HTERT RPE-1 (cell line): Measurements from ENCODE around the gene SPATA25.
"Not testable (repeated sequence)": the region's sequence is repeated elsewhere in the genome, so short reads cannot be mapped to it uniquely, and the experiment has no call there.

ENCODE experiments used
- in situ Hi-C: fragments of 300-500 bp; cut with MboI; formaldehyde crosslinking; loops from 4 replicates; pipeline ENCODE4 v1.14.3; 2020; ENCODE audit warnings: low sequenced_read_pairs

Gene SPATA25

DNA sequence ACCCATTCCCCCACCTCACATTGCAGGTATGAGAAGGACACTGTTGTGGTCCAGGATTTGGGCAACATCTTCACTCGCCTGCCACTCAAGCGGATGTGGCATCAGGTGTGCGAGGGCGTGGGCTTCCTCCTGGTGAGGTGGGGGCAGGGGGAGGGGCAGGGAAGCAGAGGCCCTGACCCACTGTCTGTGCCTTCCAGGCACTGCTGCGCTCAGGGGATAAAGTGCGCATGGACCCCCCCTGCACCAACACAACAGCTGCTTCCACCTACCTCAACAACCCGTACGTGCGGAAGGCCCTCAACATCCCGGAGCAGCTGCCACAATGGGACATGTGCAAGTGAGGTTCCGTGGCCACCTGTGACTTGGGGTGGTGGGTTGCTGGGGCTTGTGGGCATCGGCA lies 7.4 kb upstream of the SPATA25 start:
- in situ Hi-C loops = no loop called here

DNA sequence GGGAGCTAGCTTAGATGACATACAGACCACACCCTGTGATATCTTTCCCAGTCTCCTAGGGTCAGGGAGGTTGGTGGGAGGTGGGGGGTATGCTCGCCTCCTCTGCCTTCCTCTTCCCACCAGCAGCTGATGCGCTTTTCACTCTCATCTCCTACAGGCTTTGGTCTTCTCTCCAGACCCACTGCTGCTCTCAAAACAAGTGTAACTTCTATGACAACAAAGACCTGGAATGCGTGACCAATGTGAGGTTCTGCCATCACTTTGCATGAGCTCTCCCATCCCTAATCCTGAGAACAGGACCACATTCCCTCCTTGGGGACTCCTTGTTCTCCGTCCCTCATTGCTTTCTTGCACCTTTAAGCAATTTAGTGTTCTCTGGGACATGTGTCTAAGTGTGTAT lies 6.4 kb upstream of the SPATA25 start:
- in situ Hi-C loops = no loop called here

DNA sequence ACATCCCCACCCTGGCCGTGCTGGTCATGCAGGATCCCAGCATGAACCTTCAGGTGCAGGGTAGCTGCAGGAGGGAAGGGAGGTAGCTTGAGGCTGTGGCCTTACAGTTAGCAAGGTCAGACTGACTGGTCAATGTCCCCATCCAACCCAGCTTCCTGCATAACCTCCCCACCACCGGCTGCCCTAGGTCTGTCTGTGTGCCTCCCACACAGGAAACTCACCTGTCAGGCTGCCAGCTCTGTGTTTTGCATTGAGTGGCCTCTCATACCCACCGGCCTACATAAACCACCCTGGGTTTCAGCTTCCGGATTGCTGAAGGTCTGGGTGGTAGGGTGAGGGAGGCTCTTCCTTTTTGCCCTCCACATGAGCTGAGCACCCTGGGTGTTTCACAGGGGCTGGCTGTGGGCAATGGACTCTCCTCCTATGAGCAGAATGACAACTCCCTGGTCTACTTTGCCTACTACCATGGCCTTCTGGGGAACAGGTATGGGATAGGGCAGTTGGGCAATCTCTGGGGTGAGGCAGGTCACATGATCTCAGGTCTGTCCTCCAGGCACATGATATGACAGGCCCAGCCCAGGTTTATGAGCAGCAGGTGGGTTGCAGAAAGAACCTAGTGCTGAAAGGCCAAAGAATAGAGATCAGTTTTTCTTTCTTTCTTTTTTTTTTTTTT lies 5.5 kb upstream of the SPATA25 start:
- in situ Hi-C loops = no loop called here

DNA sequence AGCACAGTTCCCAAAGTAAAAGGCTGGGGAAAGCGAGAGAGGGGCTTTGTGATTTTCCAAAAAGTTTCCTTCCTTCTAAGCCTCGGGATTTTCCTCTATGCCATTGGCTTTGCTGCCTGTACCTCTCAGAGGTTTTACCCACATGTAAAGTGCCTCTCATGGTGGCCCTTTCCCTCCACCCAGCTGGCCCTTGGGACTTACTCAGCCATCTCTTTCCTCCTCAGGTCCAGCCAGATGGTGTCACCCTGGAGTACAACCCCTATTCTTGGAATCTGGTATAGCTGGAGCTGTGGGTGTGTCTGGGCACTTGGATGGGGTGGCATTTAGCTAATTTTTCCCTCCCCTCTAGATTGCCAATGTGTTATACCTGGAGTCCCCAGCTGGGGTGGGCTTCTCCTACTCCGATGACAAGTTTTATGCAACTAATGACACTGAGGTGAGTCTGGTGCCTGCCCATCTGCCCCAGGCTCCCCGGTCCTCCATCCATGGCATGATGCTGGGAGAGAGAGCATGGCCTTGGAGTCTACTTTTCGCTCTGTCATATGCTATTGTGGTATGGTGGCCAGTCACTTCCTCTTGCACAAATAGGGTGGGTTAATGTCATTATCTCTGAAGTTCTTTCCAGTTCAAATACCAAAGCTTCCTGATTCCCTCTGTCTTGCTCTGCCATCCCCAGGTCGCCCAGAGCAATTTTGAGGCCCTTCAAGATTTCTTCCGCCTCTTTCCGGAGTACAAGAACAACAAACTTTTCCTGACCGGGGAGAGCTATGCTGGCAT lies 4.8 kb upstream of the SPATA25 start:
- in situ Hi-C loops = no loop called here

DNA sequence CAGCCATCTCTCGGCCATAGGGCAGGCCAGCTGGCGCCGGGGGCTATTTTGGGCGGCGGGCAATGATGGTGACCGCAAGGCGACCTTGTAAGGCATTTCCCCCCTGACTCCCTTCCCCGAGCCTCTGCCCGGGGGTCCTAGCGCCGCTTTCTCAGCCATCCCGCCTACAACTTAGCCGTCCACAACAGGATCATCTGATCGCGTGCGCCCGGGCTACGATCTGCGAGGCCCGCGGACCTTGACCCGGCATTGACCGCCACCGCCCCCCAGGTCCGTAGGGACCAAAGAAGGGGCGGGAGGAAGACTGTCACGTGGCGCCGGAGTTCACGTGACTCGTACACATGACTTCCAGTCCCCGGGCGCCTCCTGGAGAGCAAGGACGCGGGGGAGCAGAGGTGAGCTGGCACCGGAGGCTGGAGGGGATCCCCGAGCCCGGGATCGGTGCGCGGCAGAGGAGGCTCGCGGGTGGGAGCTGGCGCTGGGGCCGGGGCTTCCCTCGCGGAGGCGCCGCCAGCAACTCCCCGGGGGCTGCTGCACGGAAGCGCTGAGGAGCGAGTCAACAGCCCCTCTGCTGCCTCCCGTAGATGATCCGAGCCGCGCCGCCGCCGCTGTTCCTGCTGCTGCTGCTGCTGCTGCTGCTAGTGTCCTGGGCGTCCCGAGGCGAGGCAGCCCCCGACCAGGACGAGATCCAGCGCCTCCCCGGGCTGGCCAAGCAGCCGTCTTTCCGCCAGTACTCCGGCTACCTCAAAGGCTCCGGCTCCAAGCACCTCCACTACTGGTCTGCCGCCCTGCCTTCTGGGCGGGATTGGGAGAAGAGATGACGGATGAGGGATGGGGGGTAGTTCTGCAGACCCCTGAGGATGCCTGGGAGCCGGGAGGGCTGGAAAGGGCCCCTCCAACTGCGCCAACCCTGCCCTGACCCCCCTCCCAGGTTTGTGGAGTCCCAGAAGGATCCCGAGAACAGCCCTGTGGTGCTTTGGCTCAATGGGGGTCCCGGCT lies 3.9 kb upstream of the SPATA25 start, which contains the start of the genes CTSA and NEURL2:
CTSA (plus strand) TSS at position 351 of the 999 bp plus-strand sequence; CDS start at position 585, 234 bp downstream.
NEURL2 (minus strand) TSS at position 224 of the 999 bp plus-strand sequence; CDS start at position 7, 217 bp downstream.
- in situ Hi-C loops = no loop called here

DNA sequence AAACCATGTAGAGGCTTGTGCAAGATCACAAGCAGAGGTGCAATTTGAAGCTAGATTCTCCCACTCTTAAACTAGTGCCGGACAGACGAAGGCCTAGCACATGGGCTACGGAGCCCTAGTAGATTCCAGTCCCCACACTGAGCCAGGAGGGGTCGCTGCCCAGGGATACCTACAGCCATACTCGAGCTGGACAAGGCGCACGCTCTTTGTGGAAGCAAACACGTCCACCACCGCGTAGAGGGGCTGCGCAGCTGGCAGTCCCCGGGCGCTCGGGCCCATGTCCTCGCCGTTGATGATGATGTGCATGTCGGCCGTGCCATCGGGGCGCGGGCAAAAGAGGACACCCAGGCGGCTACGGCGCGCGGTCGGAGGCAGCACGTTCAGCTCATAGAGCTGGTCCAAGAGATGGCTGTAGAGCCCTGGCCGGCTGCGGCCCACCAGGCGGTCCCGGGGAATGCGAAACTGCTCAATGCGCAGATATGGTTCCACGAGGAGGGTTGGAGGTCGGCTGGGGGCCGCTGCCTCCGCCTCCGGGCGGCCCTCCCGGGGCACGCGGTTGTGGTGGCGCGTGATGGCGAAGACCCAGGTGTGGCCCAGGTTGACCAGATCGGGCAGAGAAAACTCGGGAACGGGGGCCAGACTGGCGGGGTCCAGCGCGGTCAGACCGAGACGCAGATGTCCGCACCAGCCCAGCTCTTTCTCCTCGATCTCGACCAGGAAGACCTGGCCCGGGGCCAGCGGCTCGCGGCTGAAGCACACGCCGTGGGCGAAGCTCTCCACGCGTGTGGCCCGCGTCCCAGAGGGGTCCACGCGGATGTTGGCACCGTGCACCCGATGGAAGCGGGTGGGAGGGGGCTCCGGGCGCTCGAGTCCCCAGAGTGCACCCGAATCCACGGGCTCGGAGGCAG lies 2.9 kb upstream of the SPATA25 start:
- in situ Hi-C loops = no loop called here

DNA sequence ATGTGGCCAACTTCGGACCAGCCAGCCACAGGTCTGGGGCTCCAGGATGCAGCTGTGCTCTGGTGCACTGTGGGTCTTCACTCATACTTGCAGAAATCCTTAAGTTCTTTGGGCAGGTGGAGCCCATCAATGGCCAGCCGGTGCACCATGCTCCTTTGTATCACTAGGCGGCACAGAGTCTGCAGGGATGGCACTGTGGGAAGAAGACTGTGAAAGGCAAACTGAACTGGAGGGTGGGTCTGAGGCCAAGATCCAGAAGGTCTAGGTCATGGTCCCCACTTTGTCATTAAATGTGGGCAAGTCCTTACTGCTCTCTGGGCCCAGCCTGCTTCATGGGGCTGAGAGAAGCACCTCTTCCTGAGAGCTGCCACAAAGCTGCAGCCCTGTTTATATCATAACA lies 1.3 kb upstream of the SPATA25 start:
- in situ Hi-C loops = no loop called here

DNA sequence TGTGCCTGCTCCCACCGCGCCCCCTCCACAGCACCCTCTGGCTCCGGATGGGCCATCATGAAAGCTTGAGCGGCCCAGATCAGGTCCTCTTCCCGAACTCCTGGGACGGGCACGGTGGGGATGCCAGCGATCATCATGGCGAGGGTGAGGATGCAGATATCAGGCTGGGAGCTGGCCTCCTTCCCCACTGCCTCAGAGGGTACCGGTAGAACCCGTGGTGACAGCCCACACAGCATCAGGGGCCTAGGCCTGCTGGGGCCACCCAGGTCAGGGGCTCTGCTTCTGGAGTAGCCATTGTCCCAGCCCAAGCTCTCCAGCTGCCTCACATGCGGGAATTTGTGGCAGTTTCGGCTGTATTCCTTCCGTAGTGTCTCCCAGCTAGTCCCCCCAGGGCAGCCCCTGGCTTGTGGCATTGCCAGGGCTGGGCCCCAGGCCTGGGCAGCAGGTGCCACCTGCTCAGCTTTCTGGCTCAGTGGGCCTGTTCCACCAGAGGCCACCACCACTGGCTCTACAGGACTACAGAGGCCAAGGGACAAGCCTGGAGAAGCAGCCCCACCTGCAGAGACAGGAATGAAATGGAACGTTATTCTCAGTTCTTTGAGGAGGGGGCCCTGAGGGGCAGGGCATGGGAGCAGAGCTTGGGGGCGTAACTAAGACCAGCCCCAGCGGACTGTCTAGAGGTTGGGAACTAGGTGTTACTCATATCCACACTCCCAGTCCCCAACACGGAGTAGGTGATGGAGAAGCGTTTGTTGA lies 654 bp downstream of the SPATA25 start:
- in situ Hi-C loops = no loop called here

DNA sequence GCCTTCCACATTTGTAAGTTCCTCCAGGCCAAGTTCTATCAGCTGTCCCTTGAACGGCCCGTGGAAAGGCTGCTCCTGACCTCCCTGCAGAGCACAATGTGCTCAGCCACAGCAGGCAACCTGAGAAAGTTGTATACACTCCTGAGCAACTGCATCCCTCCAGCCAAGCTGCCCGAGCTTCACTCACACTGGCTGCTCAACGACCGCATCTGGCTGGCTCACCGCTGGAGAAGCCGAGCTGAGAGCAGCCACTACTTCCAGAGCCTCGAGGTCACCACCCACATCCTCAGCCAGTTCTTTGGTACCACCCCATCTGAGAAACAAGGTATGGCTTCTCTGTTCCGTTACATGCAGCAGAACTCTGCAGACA lies 4.3 kb downstream of the SPATA25 start:
- in situ Hi-C loops = no loop called here

DNA sequence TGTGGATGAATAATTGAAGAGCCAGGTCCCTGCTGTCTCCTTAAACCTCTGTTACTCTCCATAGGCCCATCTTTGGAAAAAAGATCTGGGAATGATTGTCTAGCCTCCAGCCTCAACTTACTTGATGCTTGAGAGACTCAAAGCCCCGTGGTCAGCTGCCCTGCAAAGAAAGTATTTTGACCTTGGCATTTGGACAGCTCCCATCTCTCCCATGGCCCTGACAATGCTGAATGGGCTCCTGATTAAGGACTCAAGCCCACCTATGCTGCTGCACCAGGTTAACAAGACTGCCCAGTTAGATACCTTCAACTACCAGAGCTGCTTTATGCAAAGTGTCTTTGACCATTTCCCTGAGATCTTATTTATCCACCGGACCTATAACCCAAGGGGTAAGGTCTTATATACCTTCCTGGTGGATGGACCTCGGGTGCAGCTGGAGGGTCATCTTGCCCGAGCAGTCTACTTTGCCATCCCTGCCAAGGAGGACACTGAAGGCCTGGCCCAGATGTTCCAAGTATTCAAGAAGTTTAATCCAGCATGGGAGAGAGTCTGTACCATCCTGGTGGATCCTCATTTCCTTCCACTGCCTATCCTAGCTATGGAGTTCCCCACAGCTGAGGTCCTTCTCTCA lies 4.8 kb downstream of the SPATA25 start:
- in situ Hi-C loops = no loop called here

DNA sequence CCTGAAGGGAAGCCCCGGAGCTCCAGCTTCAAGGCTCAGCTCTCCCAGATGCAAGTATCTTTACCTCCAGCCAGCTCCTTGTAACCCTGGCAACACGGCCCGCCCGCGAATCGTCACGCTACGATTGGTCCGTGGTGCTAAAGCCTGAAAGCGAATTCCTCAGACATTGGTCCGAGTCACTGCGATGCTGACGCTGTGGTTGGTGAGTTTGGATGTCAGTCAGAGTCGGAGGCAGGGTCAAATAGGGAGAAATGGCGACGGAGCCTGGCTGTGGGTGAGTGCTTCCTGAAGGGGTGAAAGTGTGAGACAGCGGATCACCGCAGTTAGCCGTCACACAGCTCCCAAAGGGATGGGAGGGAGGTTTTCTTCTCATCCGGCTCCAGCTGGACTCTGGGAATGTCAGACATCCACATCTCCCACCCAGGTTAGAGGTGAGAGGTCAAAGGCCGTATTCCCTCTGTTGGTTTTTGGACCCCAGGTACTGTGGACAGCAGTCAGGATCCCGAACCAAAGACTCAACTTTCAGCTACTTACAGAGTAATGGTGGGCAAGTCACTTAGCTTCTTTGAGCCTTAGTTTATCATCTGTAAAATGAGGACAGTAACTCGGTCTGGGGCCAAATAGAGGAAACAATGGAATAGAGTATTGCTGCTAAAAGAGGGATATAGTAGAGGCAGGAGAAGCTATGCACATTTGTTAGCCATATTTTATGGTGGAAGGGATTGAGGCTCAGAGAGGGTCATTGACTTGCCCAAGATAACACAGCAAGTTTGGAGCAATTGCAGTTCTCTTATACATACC lies 6.2 kb downstream of the SPATA25 start, which contains the start of gene ZSWIM1:
ZSWIM1 (plus strand) TSS at position 240 of the 801 bp plus-strand sequence. CDS start 1,366 bp downstream, outside the sequence.
- in situ Hi-C loops = no loop called here

DNA sequence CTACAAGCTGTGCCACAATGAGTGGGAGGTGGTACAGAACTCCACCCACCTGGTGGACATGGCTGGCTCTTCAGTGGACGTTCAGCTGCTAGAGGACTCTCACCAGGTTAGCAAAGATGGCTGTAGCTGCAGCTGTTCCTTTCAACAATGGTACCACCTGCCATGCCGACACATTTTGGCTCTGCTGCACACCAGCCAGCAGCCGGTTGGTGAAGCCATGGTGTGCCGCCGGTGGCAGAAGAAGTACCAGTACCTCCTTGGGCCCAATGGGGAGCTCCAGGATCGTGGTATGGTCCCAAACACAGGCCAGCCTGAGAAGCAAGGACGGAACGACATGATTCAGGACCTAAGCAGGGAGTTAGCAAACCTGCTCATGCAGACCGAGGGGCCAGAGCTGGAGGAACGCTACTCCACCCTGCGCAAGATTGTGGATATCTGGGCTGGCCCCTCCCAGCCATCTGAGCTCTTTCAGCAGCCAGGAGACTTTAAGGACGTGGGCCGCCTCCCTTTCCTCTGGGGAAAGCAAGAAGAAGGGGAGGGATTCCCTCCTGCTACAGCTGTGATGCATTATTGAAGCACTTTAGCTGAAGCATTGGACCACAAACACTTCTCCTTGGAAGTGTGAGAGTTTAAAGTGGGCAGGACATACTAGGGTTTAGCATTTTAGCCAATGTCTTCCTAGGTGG lies 9.2 kb downstream of the SPATA25 start:
- in situ Hi-C loops = no loop called here

DNA sequence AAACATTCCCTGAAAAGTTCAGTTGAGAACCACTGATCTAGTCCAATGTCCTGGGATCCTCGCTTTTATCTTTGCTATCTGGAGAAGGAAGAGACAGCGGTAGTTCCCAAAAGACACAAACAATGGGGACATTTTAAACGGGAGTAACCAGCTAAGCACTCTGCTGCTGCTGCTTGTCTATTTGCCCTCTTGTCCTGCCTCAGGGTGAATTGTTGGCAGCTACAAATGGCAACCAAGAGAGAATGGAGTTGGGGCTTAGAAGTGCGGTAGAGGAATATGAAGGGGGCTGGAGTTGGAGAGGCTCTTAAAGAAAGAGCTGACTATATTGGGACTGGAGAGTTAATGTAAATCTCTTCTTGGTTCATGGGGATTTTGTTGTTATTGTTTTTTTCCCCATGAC lies 12.8 kb downstream of the SPATA25 start:
- in situ Hi-C loops = no loop called here

DNA sequence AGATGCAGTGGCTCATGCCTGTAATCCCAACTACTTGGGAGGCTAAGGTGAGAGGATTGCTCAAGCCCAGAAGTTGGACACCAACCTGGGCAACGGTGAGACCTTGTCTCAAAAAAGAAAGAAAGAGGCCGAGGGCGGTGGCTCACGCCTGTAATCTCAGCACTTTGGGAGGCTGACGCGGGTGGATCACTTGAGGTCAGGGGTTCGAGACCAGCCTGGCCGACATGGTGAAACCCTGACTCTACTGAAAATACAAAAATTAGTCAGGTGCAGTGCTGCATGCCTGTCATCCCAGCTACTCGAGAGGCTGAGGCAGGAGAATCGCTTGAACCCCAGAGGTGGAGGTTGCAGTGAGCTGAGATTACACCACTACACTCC lies 13.3 kb downstream of the SPATA25 start:
- in situ Hi-C loops = not testable (repeated sequence)

DNA sequence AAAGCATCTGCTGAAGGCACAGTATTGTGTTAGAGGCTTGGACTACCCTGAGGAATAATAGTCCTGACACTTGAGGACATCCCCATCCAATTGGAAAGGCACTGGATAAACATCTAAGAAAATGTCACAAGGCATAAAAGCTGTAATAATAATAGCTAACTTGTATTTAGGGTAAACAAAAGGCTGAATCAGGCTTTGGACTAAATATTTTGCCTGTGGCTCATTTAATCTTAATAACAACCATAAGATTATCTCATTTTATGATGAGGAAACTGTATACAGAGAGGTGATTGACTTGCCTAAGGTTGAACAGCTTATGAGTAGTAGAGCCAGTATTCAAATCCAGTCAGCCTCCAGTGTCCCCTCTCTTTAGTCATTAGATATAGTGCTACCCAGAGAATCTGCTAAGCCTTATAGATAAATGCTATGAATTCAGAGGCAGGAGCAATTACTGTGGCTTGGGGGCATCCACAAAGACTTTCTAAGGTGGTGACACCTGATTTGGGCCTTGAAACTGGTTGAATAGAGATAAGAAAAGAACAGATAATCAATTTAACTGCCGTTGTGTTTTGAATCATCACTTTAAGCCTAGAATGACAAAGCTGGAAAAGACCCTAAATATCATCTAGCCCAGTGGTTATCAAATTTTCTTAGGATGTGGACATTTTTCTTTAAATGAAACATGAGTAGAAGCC lies 13.9 kb downstream of the SPATA25 start:
- in situ Hi-C loops = no loop called here

DNA sequence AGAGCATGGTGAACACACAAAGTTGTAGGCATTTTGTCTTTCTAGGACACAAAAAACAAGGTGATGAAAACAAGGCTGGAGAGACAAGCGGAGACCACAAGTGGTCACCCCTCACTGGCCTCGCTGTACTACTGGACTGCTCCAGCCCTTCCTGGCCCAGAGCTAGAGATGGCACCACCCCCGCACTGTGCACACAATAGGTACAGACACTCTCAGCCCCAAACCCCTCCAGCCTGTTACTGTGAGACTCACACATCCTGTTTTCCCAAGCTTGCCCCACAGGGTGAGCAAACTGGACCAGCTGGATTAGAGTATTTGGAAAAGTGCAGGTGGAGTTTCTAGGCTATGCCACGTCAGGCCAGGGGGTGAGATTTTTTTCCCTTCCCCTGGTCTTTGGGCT lies 14.8 kb downstream of the SPATA25 start:
- in situ Hi-C loops = no loop called here

DNA sequence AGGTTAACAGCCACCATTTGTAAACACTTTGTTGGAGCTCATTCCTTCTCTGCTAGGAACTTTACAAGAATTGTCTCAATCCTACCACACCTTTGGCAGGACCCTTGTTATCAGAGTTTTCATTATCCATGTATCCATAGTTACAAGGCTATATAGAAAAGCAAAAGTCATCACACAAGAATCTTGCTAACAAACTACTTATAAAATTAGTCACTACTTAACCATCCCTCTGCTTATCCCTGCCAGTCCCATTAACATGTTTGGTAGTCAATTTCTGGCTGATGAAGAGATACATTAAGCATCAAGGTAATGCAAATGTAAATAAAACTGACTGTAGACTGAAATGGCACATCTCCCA lies 19.6 kb downstream of the SPATA25 start:
- in situ Hi-C loops = no loop called here
